OCI-LY7 (cell line): ENCODE data around the gene AQP12A.

Source experiments
- EZH2phosphoT487 ChIP-seq: fragments of 200-600 bp; sonication (generic); IDR thresholded peaks from 2 replicates; pipeline ENCODE4 v1.6.1; 2018; ENCODE audit warnings: low read depth, borderline replicate concordance, mild to moderate bottlenecking, mixed run types, antibody characterized with exemption, low read length, moderate library complexity, mixed read lengths
- TF ChIP-seq, protein P1 (sequence below): fragments of 200-600 bp; sonication (generic); conservative IDR thresholded peaks from 2 replicates; pipeline ENCODE4 v1.5.1; 2014; ENCODE audit warnings: mild to moderate bottlenecking, antibody characterized with exemption, low read length, moderate library complexity, mixed read lengths

DNA sequence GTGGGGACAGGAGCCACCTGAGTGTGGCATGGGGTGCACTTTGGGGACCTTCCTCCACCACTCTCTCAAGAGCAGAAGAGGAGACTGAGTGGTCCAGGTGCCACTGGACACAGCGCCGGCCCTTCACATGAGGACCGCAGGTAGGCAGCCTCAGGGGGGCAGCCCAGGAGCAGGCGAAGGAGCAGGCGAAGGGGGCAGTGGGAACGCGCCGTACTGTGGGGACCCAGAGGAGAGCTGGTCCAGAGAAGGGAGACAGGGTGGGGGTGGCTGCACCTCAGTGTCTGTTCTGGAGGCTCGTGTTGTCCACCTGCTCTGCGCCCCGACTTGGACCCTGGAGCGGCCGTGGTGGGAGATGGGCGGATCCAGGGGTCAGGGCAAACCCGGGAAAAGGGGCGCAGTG, 55.0 kb downstream of the AQP12A start:
- TF ChIP-seq, protein P1, sequence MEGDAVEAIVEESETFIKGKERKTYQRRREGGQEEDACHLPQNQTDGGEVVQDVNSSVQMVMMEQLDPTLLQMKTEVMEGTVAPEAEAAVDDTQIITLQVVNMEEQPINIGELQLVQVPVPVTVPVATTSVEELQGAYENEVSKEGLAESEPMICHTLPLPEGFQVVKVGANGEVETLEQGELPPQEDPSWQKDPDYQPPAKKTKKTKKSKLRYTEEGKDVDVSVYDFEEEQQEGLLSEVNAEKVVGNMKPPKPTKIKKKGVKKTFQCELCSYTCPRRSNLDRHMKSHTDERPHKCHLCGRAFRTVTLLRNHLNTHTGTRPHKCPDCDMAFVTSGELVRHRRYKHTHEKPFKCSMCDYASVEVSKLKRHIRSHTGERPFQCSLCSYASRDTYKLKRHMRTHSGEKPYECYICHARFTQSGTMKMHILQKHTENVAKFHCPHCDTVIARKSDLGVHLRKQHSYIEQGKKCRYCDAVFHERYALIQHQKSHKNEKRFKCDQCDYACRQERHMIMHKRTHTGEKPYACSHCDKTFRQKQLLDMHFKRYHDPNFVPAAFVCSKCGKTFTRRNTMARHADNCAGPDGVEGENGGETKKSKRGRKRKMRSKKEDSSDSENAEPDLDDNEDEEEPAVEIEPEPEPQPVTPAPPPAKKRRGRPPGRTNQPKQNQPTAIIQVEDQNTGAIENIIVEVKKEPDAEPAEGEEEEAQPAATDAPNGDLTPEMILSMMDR, result no peak
- no peak for TF ChIP-seq EZH2phosphoT487
